Testis (tissue), 3 donors: ENCODE data around the gene PLS1. TPM values are rescaled to one million over a fixed set of nuclear protein-coding genes. Genes with fewer than 3 reads are reported as not detected.
"Not testable (repeated sequence)": the region's sequence is repeated elsewhere in the genome, so short reads cannot be mapped to it uniquely, and the experiment has no call there.

Source experiments
- DNase-seq: peaks from one replicate; pipeline ENCODE4 v3.0.0-alpha.2; 2019
- H3K27ac ChIP-seq, 2 donors: fragments of 200-600 bp; sonication (generic); one replicate each; pipeline ENCODE4 v1.5.1; 2019
- H3K27me3 ChIP-seq: fragments of 200-600 bp; sonication (generic); one replicate; pipeline ENCODE4 v1.5.1; 2019
- H3K36me3 ChIP-seq: fragments of 200-600 bp; sonication (generic); one replicate; pipeline ENCODE4 v1.5.1; 2017; ENCODE audit warnings: low read depth; ENCODE audit errors: missing control alignments
- H3K4me1 ChIP-seq: fragments of 200-600 bp; sonication (generic); one replicate; pipeline ENCODE4 v1.5.1; 2019
- H3K4me3 ChIP-seq, 2 donors: fragments of 200-600 bp; sonication (generic); one replicate each; pipeline ENCODE4 v1.5.1; 2017 to 2019
- H3K9me3 ChIP-seq: fragments of 200-600 bp; sonication (generic); one replicate; pipeline ENCODE4 v1.5.1; 2017
- POLR2A ChIP-seq: fragments of 450-650 bp; IDR thresholded peaks from one replicate; pipeline ENCODE4 v1.6.1; 2017; ENCODE audit warnings: antibody characterized with exemption, mild to moderate bottlenecking, moderate library complexity
- WGBS, 2 donors: methylation state at CpG; one replicate each; pipeline ENCODE4 v1.1.5; 2018; 5-methylcytosine and 5-hydroxymethylcytosine counted together
- intact Hi-C: fragments of 100-400 bp; cut with DNase I; formaldehyde crosslinking; loops from one replicate; pipeline ENCODE4 v1.15.1; 2023; ENCODE audit warnings: low total_unique reads
- polyA plus RNA-seq: library from polyadenylated mRNA; stranded (reverse); fragments of 350-450 nt; fragmentation: Illumina TruSeq; extraction: RNeasy Lipid Tissue Mini Kit (QIAGEN cat#74804); gene quantifications from one replicate; pipeline ENCODE4 v1.2.3, GENCODE V29; 2014; ENCODE audit warnings: low read depth, low replicate concordance; ENCODE audit not compliant: insufficient read depth
- total RNA-seq, 2 donors: library from RNA; depleted of rRNA; stranded (reverse); fragments of >200 nt; gene quantifications; one replicate each; pipeline ENCODE4 v1.2.3, GENCODE V29; 2016
- TF ChIP-seq, protein P1 (sequence below), 3 experiments: fragments of 450-650 bp in 2 of 3; fragments of 200-600 bp in 1 of 3; sonication (generic) in 1 of 3; IDR thresholded peaks; one replicate each; pipeline ENCODE4 v1.5.1; 2016 to 2019; ENCODE audit warnings: antibody characterized with exemption in 3 of 3, mild to moderate bottlenecking in 2 of 3, moderate library complexity in 1 of 3

Gene PLS1
- total and polyA plus RNA-seq, 3 donors from 2014 or later = 5.1 to 10.8 (median 10.6) TPM

DNA sequence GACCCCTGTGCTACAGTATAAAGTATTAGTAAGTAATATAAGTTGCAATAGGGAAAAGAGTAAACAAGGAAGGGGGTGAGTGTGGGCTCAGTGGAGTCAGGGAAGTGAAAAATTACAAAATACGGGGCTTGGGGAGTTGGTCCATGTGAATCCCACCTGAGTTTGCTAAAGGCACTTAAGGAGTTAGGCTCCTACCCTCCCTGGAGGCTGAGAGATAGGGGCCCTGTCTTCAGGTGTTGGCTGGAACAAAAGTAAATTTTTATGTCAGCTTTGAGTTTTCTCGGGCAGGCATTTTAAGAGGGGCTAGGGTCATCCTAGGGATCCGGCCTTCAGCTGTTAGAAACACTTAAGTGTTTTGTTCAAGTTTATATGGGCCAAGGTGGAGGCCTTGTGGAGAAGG, 135.9 kb downstream of the PLS1 start:
- no peak overlapping the region for H3K27ac ChIP-seq
- no peaks in the 10 kb centered on the region for H3K36me3 ChIP-seq
- H3K4me1 ChIP-seq = no peaks in the 10 kb centered on the region
- H3K9me3 ChIP-seq = no peaks in the 10 kb centered on the region
- intact Hi-C loops = no loop called here
- DNase-seq = no peak
- no peaks in the 10 kb centered on the region for H3K27me3 ChIP-seq
- WGBS, 2 donors = 72 to 81% methylated on average over 3 of the region's 3 CpGs
- H3K4me3 ChIP-seq = no peak overlapping the region
- TF ChIP-seq, protein P1, sequence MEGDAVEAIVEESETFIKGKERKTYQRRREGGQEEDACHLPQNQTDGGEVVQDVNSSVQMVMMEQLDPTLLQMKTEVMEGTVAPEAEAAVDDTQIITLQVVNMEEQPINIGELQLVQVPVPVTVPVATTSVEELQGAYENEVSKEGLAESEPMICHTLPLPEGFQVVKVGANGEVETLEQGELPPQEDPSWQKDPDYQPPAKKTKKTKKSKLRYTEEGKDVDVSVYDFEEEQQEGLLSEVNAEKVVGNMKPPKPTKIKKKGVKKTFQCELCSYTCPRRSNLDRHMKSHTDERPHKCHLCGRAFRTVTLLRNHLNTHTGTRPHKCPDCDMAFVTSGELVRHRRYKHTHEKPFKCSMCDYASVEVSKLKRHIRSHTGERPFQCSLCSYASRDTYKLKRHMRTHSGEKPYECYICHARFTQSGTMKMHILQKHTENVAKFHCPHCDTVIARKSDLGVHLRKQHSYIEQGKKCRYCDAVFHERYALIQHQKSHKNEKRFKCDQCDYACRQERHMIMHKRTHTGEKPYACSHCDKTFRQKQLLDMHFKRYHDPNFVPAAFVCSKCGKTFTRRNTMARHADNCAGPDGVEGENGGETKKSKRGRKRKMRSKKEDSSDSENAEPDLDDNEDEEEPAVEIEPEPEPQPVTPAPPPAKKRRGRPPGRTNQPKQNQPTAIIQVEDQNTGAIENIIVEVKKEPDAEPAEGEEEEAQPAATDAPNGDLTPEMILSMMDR (IDR thresholded peaks at IDR 0.05) = no peak
- TF ChIP-seq POLR2A = no peak

DNA sequence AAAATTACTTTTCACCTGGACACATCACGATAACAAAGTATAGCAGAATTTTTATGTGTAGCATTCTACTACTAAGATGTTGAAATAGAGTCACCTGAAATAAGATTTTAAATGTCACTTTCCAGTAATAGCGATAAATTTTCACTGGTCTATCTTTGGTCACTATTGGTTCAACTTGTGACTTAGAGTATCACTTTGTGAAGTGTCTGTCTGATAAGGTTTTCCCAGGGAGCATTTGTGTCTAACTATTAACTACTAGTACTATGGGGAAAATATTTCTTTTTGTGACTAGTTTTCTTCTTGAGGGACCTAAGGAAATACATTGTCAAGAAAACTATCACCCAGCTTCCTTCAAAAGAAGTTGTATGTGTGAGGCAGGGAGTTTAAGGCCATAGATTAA, 138.6 kb downstream of the PLS1 start:
- 87 to 88% methylated on average over 2 of the region's 2 CpGs for WGBS, 2 donors

DNA sequence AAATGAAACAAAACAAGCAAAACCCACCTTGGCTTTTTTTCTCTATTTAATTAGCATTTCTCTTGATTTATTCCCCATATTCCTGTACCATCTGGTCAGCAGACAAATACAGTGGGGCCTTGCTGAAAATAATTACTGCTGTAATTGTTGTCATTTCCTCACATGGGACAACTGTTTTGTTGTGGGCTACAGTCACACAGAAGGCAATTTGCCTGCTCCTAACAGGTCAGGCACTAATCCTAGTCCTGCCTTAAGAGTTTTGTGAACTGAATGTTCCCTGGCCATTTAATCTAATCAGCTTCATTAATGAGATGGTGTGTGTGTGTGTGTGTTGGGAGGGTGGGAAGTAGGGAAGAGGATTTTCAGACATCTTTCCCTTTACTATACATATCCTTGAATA, 139.3 kb downstream of the PLS1 start:
- intact Hi-C loops = no loop called here
- Histone ChIP-seq H3K4me3 (no peak overlapping the region), H3K4me1 (no peaks in the 10 kb centered on the region), H3K36me3 (no peaks in the 10 kb centered on the region), H3K27ac (no peak overlapping the region), H3K27me3 (no peaks in the 10 kb centered on the region), H3K9me3 (no peaks in the 10 kb centered on the region)
- DNase-seq = no peak
- TF ChIP-seq, protein P1 (IDR thresholded peaks at IDR 0.05) = no peak
- TF ChIP-seq POLR2A = no peak

More for the DNA sequence above, 138.6 kb downstream of the PLS1 start:
- TF ChIP-seq POLR2A = no peak
- TF ChIP-seq, protein P1 (IDR thresholded peaks at IDR 0.05) = no peak
- Histone ChIP-seq H3K9me3 (no peaks in the 10 kb centered on the region), H3K4me3 (no peak overlapping the region), H3K4me1 (no peaks in the 10 kb centered on the region), H3K36me3 (no peaks in the 10 kb centered on the region), H3K27ac (no peak overlapping the region), H3K27me3 (no peaks in the 10 kb centered on the region)
- intact Hi-C loops = no loop called here
- DNase-seq = no peak

DNA sequence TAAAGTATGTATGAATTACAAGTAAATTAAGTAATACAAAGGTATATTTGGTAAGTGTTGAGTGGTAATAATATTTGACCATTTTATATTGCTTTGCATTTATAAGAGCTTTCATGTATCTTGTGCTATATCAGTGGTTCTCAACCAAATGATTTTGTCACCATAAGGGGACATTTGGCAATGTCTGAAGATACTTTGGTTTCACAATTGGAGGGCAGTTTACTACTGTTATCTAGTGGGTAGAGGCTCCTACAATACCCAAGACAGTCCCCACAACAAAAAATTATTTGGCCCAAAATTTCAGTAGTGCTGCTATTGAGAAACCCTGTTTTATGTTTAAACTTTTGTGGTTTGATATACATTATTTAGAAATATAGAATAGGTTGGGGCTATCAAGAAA, 142.2 kb downstream of the PLS1 start:
- Histone ChIP-seq H3K36me3 (no peaks in the 10 kb centered on the region), H3K4me1 (no peaks in the 10 kb centered on the region), H3K27me3 (no peaks in the 10 kb centered on the region), H3K9me3 (no peaks in the 10 kb centered on the region), H3K4me3 (no peak overlapping the region), H3K27ac (no peak overlapping the region)
- DNase-seq = no peak
- intact Hi-C loops = no loop called here
- no peak for TF ChIP-seq POLR2A
- TF ChIP-seq, protein P1 (IDR thresholded peaks at IDR 0.05) = no peak

DNA sequence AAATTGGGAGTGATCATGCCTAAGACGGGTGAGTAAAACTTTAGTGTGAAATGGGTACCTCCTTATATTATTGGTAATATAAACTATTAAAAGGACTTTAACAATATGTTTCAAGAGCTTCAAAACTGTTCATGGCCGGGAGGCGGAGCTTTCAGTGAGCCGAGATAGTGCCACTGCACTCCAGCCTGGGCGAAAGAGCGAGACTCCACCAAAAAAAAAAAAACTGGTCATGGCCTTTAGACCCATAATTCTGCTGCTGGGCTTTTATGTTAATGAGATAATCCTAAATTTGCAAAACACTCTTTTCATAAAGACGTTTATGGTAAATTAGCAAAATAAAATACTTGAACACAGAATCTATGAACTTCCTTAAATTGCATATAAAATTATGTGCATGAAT, 150.5 kb downstream of the PLS1 start:
- H3K4me1 ChIP-seq = no peaks in the 10 kb centered on the region

DNA sequence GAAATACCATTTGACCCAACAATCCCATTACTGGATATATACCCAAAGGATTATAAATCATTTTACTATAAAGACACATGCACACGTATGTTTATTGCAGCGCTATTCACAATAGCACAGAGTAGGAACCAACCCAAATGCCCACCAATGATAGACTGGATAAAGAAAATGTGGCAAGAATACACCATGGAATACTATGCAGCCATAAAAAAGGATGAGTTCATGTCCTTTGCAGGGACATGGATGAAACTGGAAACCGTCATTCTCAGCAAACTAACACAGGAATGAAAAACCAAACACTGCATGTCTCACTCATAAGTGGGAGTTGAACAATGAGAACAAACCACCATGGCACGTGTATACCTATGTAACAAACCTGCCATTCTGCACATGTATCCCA, 154.3 kb downstream of the PLS1 start:
- H3K36me3 ChIP-seq, H3K9me3 ChIP-seq, H3K4me1 ChIP-seq, H3K27me3 ChIP-seq, DNase-seq, H3K4me3 ChIP-seq, H3K27ac ChIP-seq, intact Hi-C loops: not testable (repeated sequence)
- 93 to 97% methylated on average over 4 of the region's 4 CpGs for WGBS, 2 donors

More for the DNA sequence above, 150.5 kb downstream of the PLS1 start:
- intact Hi-C loops = no loop called here
- no peaks in the 10 kb centered on the region for H3K36me3 ChIP-seq
- no peak for DNase-seq
- TF ChIP-seq POLR2A = no peak
- TF ChIP-seq, protein P1 (IDR thresholded peaks at IDR 0.05) = no peak
- H3K27me3 ChIP-seq = no peaks in the 10 kb centered on the region
- H3K4me3 ChIP-seq = no peak overlapping the region
- no peak overlapping the region for H3K27ac ChIP-seq
- 92 to 93% methylated on average over 7 of the region's 7 CpGs for WGBS, 2 donors
- H3K9me3 ChIP-seq = no peaks in the 10 kb centered on the region

DNA sequence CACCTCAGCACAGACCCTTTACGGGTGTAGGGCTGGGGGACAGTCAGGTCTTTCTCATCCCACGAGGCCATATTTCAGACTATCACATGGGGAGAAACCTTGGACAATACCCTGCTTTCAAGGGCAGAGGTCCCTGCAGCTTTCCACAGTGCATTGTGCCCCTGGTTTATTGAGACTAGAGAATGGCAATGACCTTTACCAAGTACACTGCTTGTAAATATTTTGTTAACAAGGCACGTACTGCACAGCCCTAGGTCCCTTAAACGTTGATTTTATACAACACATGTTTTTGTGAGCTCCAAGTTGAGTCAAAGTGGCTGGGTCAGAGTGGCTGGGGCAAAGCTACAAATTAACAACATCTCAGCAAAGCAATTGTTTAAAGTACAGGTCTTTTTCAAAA, 156.4 kb downstream of the PLS1 start:
- H3K9me3 ChIP-seq, H3K27ac ChIP-seq, intact Hi-C loops, DNase-seq, H3K4me3 ChIP-seq, H3K36me3 ChIP-seq, H3K4me1 ChIP-seq, H3K27me3 ChIP-seq: not testable (repeated sequence)
- WGBS, 2 donors = 50 to 73% methylated on average over 4 of the region's 4 CpGs
